H9 (cell line): ENCODE data around the gene CNDP2. TPM values are rescaled to one million over a fixed set of nuclear protein-coding genes. Genes with fewer than 3 reads are reported as not detected.
"Not testable (repeated sequence)": the region's sequence is repeated elsewhere in the genome, so short reads cannot be mapped to it uniquely, and the experiment has no call there.

Experiments used
- DNase-seq: peaks from one replicate; pipeline ENCODE4 v3.0.0-alpha.2; 2017
- H2AFZ ChIP-seq: one replicate; pipeline ENCODE4 v1.6.1; 2013; ENCODE audit warnings: mild to moderate bottlenecking, low read length, control low read depth, moderate library complexity
- H2AK5ac ChIP-seq: 2 replicates; pipeline ENCODE4 v1.6.1; 2013; ENCODE audit warnings: low read length, control low read depth, mixed read lengths; ENCODE audit not compliant: insufficient read length
- H2BK120ac ChIP-seq: one replicate; pipeline ENCODE4 v1.6.1; 2013; ENCODE audit warnings: low read depth, mild to moderate bottlenecking, low read length, control low read depth, inconsistent platforms; ENCODE audit not compliant: poor library complexity, severe bottlenecking
- H2BK12ac ChIP-seq: 2 replicates; pipeline ENCODE4 v1.6.1; 2013; ENCODE audit warnings: low read length, control low read depth, mixed read lengths, low read depth; ENCODE audit not compliant: insufficient read length
- H2BK15ac ChIP-seq: 2 replicates; pipeline ENCODE4 v1.6.1; 2013; ENCODE audit warnings: low read depth, low read length, control low read depth
- H2BK20ac ChIP-seq: one replicate; pipeline ENCODE4 v1.6.1; 2013; ENCODE audit warnings: low read depth, mild to moderate bottlenecking, low read length, control low read depth, inconsistent platforms; ENCODE audit not compliant: poor library complexity, severe bottlenecking
- H2BK5ac ChIP-seq: 2 replicates; pipeline ENCODE4 v1.6.1; 2013; ENCODE audit warnings: low read length, control low read depth, mixed read lengths; ENCODE audit not compliant: insufficient read length
- H3K14ac ChIP-seq: 2 replicates; pipeline ENCODE4 v1.6.1; 2013; ENCODE audit warnings: low read length, control low read depth; ENCODE audit not compliant: insufficient read depth
- H3K18ac ChIP-seq: 2 replicates; pipeline ENCODE4 v1.6.1; 2013; ENCODE audit warnings: low read depth, mild to moderate bottlenecking, mixed read lengths, low read length, control low read depth; ENCODE audit not compliant: insufficient read length
- H3K23ac ChIP-seq: 2 replicates; pipeline ENCODE4 v1.6.1; 2013; ENCODE audit warnings: low read length, control low read depth, mixed read lengths, low read depth; ENCODE audit not compliant: insufficient read length
- H3K23me2 ChIP-seq: 2 replicates; pipeline ENCODE4 v1.6.1; 2013; ENCODE audit warnings: low read depth, mild to moderate bottlenecking, mixed read lengths, low read length, control low read depth; ENCODE audit not compliant: insufficient read length, poor library complexity, severe bottlenecking
- H3K27ac ChIP-seq: 2 replicates; pipeline ENCODE4 v1.5.1; 2013; ENCODE audit warnings: low read length, control low read depth, mixed read lengths, low read depth; ENCODE audit not compliant: insufficient read length
- H3K27me3 ChIP-seq: 2 replicates; pipeline ENCODE4 v1.6.1; 2013; ENCODE audit warnings: low read length, control low read depth, inconsistent platforms; ENCODE audit not compliant: insufficient read depth
- H3K4ac ChIP-seq: 2 replicates; pipeline ENCODE4 v1.6.1; 2013; ENCODE audit warnings: low read depth, mild to moderate bottlenecking, control low read depth, inconsistent platforms, low read length, moderate library complexity
- H3K4me1 ChIP-seq: 2 replicates; pipeline ENCODE4 v1.6.1; 2013; ENCODE audit warnings: low read length, control low read depth, inconsistent platforms; ENCODE audit not compliant: insufficient read depth
- H3K4me2 ChIP-seq: 2 replicates; pipeline ENCODE4 v1.6.1; 2013; ENCODE audit warnings: low read length, control low read depth, mixed read lengths; ENCODE audit not compliant: insufficient read length, insufficient read depth
- H3K56ac ChIP-seq: 2 replicates; pipeline ENCODE4 v1.6.1; 2013; ENCODE audit warnings: low read depth, mild to moderate bottlenecking, mixed read lengths, low read length, control low read depth; ENCODE audit not compliant: insufficient read length
- H3K79me1 ChIP-seq: 2 replicates; pipeline ENCODE4 v1.6.1; 2013; ENCODE audit warnings: low read depth, mild to moderate bottlenecking, moderate library complexity, low read length, control low read depth, inconsistent platforms; ENCODE audit not compliant: insufficient read depth, poor library complexity, severe bottlenecking
- H3K79me2 ChIP-seq: 2 replicates; pipeline ENCODE4 v1.6.1; 2013; ENCODE audit warnings: low read length, control low read depth, inconsistent platforms; ENCODE audit not compliant: insufficient read depth
- H3K9ac ChIP-seq: 2 replicates; pipeline ENCODE4 v1.6.1; 2013; ENCODE audit warnings: low read length, control low read depth, mixed read lengths; ENCODE audit not compliant: insufficient read length; ENCODE audit errors: extremely low read depth
- H3K9me3 ChIP-seq: one replicate; pipeline ENCODE4 v1.6.1; 2013; ENCODE audit warnings: low read depth, low read length, inconsistent platforms; ENCODE audit not compliant: control insufficient read depth
- H3T11ph ChIP-seq: one replicate; pipeline ENCODE4 v1.6.1; 2013; ENCODE audit warnings: mild to moderate bottlenecking, low read length, control low read depth, inconsistent platforms
- H4K20me1 ChIP-seq: one replicate; pipeline ENCODE4 v1.6.1; 2013; ENCODE audit not compliant: control insufficient read depth, insufficient read length, insufficient read depth
- H4K5ac ChIP-seq: 2 replicates; pipeline ENCODE4 v1.6.1; 2013; ENCODE audit warnings: low read depth, mild to moderate bottlenecking, mixed read lengths, low read length, control low read depth; ENCODE audit not compliant: insufficient read length
- H4K8ac ChIP-seq: replicated peaks from 2 replicates; pipeline ENCODE4 v1.6.1; 2013; ENCODE audit warnings: low read length, control low read depth, mixed read lengths, low read depth; ENCODE audit not compliant: insufficient read length
- H4K91ac ChIP-seq: 2 replicates; pipeline ENCODE4 v1.6.1; 2013; ENCODE audit warnings: low read depth, mild to moderate bottlenecking, moderate library complexity, mixed read lengths, low read length, control low read depth; ENCODE audit not compliant: insufficient read length
- H3K27ac Mint-ChIP-seq, 3 experiments: 2 replicates in 2 of 3; 3 replicates in 1 of 3; pipeline ENCODE4 v1.8.0; 2020 to 2021; ENCODE audit warnings: mixed read lengths in 3 of 3, mild to moderate bottlenecking in 1 of 3, moderate library complexity in 1 of 3
- H3K27me3 Mint-ChIP-seq: 2 replicates; pipeline ENCODE4 v1.8.0; 2021; ENCODE audit warnings: low read depth, mild to moderate bottlenecking, moderate library complexity, mixed read lengths
- H3K36me3 Mint-ChIP-seq, 3 experiments: 2 replicates in 2 of 3; 3 replicates in 1 of 3; pipeline ENCODE4 v1.8.0; 2020 to 2021; ENCODE audit warnings: low read depth in 3 of 3, mixed read lengths in 3 of 3; ENCODE audit not compliant: insufficient read depth in 1 of 3
- H3K4me1 Mint-ChIP-seq, 2 experiments: 2 replicates each; pipeline ENCODE4 v1.8.0; 2020; ENCODE audit warnings: mixed read lengths in 2 of 2
- H3K4me3 Mint-ChIP-seq, 2 experiments: 2 replicates in 1 of 2; 3 replicates in 1 of 2; pipeline ENCODE4 v1.8.0; 2020 to 2021; ENCODE audit warnings: mild to moderate bottlenecking in 2 of 2, mixed read lengths in 2 of 2, moderate library complexity in 1 of 2
- H3K9me3 Mint-ChIP-seq, 2 experiments: 2 replicates in 1 of 2; 3 replicates in 1 of 2; pipeline ENCODE4 v1.8.0; 2020; ENCODE audit warnings: mild to moderate bottlenecking in 2 of 2, mixed read lengths in 2 of 2, moderate library complexity in 1 of 2
- WGBS: extraction: QIAGEN DNeasy Blood & Tissue Kit; methylation state at CpG from one replicate; pipeline ENCODE4 v1.1.7; 2013; ENCODE audit warnings: missing lambda C conversion rate, low lambda C conversion rate, mixed read lengths; ENCODE audit not compliant: insufficient read length; ENCODE audit errors: extremely low coverage; 5-methylcytosine and 5-hydroxymethylcytosine counted together
- total RNA-seq: library from RNA; stranded (reverse); gene quantifications from 2 replicates; pipeline ENCODE4 v1.2.1, GENCODE V29; 2021
- TF ChIP-seq, protein P1 (sequence below): fragments of 200-600 bp; sonication (generic); conservative IDR thresholded peaks from 3 replicates; pipeline ENCODE4 v1.8.0; 2021; ENCODE audit warnings: antibody characterized with exemption, mild to moderate bottlenecking

The CNDP2 gene
- total RNA-seq, 1 experiment from 2014 or later, result 212 TPM

DNA sequence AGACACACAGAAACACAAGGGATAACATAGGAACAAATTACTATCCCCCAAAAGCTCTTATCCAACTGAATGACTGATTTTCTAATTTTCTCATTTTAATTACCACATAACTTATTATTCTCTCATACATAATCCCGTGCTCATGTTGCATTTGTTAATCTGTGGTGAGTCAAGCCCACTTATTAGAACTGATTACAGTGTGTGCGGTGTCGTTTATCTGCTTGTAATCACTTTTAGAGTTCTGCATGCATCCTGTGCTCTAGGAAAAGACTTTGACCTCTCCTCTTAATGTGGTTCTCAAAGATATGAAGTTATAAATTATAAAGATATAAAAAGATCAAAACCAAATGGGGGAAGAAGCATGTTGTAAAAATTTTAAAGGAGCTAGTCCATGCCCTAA lies 67.8 kb downstream of the CNDP2 start:
- Mint-ChIP-seq H3K27ac (no peak overlapping the region), H3K4me3 (no peak overlapping the region), H3K36me3 (peaks cover 11 to 17% (median 12%) of the 10 kb centered on the region in 3 experiments), H3K27me3 (peaks cover 7% of the 10 kb centered on the region), H3K9me3 (peaks cover 39 to 41% of the 10 kb centered on the region in 2 experiments), H3K4me1 (no peaks in the 10 kb centered on the region)
- H3K4me2 ChIP-seq, result no peak overlapping the region
- H3K79me2 ChIP-seq, result no peaks in the 10 kb centered on the region
- no peak overlapping the region for H3K18ac ChIP-seq
- no peak overlapping the region for H4K8ac ChIP-seq
- H3K23ac ChIP-seq, result no peak overlapping the region
- no peak overlapping the region for H4K91ac ChIP-seq
- TF ChIP-seq, protein P1, sequence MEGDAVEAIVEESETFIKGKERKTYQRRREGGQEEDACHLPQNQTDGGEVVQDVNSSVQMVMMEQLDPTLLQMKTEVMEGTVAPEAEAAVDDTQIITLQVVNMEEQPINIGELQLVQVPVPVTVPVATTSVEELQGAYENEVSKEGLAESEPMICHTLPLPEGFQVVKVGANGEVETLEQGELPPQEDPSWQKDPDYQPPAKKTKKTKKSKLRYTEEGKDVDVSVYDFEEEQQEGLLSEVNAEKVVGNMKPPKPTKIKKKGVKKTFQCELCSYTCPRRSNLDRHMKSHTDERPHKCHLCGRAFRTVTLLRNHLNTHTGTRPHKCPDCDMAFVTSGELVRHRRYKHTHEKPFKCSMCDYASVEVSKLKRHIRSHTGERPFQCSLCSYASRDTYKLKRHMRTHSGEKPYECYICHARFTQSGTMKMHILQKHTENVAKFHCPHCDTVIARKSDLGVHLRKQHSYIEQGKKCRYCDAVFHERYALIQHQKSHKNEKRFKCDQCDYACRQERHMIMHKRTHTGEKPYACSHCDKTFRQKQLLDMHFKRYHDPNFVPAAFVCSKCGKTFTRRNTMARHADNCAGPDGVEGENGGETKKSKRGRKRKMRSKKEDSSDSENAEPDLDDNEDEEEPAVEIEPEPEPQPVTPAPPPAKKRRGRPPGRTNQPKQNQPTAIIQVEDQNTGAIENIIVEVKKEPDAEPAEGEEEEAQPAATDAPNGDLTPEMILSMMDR, result no peak
- H3T11ph ChIP-seq, result no peak overlapping the region
- no peaks in the 10 kb centered on the region for H3K27me3 ChIP-seq
- no peak overlapping the region for H2AFZ ChIP-seq
- 100% methylated on average over 1 of the region's 3 CpGs for whole genome bisulfite sequencing
- no peak overlapping the region for H3K56ac ChIP-seq
- no peak overlapping the region for H2BK120ac ChIP-seq
- H2BK5ac ChIP-seq, result no peak overlapping the region
- DNase-seq, result no peak
- no peak overlapping the region for H3K14ac ChIP-seq
- no peaks in the 10 kb centered on the region for H3K9me3 ChIP-seq
- no peak overlapping the region for H2AK5ac ChIP-seq
- H3K9ac ChIP-seq, result no peak overlapping the region
- no peaks in the 10 kb centered on the region for H3K79me1 ChIP-seq
- no peak overlapping the region for H3K27ac ChIP-seq
- no peak overlapping the region for H3K4ac ChIP-seq
- no peaks in the 10 kb centered on the region for H4K20me1 ChIP-seq
- H4K5ac ChIP-seq, result no peak overlapping the region
- H2BK12ac ChIP-seq, result no peak overlapping the region
- H3K23me2 ChIP-seq, result no peaks in the 10 kb centered on the region
- H2BK15ac ChIP-seq, result no peak overlapping the region
- no peak overlapping the region for H2BK20ac ChIP-seq
- H3K4me1 ChIP-seq, result no peaks in the 10 kb centered on the region

DNA sequence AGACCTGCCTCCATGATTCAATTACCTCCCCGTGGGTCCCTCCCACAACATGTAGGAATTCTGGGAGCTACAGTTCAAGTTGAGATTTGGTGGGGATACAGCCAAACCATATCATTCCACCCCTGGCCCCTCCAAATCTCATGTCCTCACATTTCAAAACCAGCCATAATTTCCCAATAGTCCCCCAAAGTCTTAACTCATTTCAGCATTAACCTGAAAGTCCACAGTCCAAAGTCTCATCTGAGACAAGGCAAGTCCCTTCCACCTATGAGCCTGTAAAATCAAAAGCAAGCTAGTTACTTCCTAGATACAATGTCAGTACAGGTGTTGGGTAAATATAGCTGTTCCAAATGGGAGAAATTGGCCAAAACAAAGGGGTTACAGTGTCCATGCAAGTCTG lies 69.0 kb downstream of the CNDP2 start:
- not testable (repeated sequence) for H3K18ac ChIP-seq, H3K23me2 ChIP-seq, H3K4me2 ChIP-seq, H3K23ac ChIP-seq, H4K5ac ChIP-seq, H3K9ac ChIP-seq, H3K79me2 ChIP-seq, H2BK20ac ChIP-seq, H3K14ac ChIP-seq, H2AK5ac ChIP-seq, H2AFZ ChIP-seq, H3K56ac ChIP-seq, H3K27me3 ChIP-seq, H3K79me1 ChIP-seq, H3K27me3 Mint-ChIP-seq, H3K4me1 Mint-ChIP-seq, DNase-seq, H2BK5ac ChIP-seq, H2BK120ac ChIP-seq, H4K8ac ChIP-seq, H4K91ac ChIP-seq, H3K4me1 ChIP-seq, H2BK15ac ChIP-seq, H3K27ac ChIP-seq, H3K4ac ChIP-seq, H3K4me3 Mint-ChIP-seq, H2BK12ac ChIP-seq, H3K9me3 ChIP-seq, H3T11ph ChIP-seq, H3K27ac Mint-ChIP-seq, H4K20me1 ChIP-seq
- no CpG with 5 or more reads among the region's 1 CpG for WGBS
- peaks cover 11 to 17% (median 12%) of the 10 kb centered on the region in 3 experiments for H3K36me3 Mint-ChIP-seq
- H3K9me3 Mint-ChIP-seq, result peaks cover 39 to 48% of the 10 kb centered on the region in 2 experiments
